Stimulated activated CD4-positive, alpha-beta T cell treated with anti-CD3 and anti-CD28 coated beads, TNF-alpha, amount 100 ng/mL, for 48 hours (primary cell): ENCODE data around the gene CRK.
"Not testable (repeated sequence)": the region's sequence is repeated elsewhere in the genome, so short reads cannot be mapped to it uniquely, and the experiment has no call there.

Experiments used
- DNase-seq, 3 donors: peaks; one replicate each; pipeline ENCODE4 v3.0.0-alpha.2; 2020; ENCODE audit warnings: low read depth in 3 of 3

The CRK gene

DNA sequence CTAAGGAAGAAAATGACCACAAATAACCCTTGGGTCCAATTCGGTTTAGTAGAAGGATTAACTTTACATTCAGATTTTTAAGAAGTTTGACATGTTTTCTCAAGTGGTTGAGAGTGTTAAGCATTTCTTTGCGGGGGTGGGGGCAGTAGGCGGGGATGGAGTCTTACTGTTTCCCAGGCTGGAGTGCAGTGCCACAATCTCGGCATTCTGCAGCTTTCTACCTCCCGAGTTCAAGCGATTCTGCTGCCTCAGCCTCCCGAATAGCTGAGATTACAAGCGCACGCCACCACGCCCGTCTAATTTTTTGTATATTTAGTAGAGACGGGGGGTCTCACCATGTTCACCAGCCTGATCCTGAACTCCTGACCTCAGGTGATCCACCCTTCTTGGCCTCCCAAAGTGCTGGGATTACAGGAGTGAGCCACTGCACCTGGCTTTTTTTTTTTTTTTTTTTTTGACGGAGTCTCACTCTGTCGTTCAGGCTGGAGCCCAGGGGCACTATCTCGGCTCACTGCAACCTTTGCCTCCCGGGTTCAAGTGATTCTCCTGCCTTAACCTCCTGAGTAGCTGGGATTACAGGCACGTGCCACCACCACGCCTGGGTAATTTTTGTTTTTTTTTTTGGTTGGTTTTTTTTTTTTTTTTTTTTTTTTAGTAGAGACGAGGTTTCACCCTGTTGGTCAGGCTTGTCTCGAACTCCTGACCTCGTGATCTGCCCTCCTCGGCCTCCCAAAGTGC, 68.4 kb downstream of the CRK start:
- DNase-seq = not testable (repeated sequence)

- DNase-seq = not testable (repeated sequence)
Observed at GRCh38 chr17:1386675-1387190, 69.3 kb downstream of the CRK start.

GRCh38 chr17:1386265-1386664, 69.8 kb downstream of the CRK start:
- no peak for DNase-seq

- no peak for DNase-seq
Observed at GRCh38 chr17:1385861-1386260, 70.2 kb downstream of the CRK start.

GRCh38 chr17:1384905-1385435, 71.1 kb downstream of the CRK start:
- DNase-seq = no peak

DNA sequence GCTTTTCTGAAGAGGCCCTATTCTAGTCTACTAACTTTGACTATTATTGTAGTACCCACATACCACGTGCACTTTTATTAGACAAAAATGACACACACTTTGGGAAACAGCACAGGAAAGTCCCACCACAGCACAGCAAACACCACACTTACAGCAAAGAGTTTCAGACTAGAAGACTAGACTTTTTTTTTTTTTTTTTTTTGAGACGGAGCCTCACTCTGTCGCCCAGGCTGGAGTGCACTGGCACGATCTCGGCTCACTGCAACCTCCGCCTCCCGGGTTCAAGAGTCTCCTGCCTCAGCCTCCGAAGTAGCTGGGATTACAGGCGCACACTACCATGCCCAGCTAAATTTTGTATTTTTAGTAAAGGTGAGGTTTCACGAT, 76.1 kb downstream of the CRK start:
- no peak for DNase-seq

DNA sequence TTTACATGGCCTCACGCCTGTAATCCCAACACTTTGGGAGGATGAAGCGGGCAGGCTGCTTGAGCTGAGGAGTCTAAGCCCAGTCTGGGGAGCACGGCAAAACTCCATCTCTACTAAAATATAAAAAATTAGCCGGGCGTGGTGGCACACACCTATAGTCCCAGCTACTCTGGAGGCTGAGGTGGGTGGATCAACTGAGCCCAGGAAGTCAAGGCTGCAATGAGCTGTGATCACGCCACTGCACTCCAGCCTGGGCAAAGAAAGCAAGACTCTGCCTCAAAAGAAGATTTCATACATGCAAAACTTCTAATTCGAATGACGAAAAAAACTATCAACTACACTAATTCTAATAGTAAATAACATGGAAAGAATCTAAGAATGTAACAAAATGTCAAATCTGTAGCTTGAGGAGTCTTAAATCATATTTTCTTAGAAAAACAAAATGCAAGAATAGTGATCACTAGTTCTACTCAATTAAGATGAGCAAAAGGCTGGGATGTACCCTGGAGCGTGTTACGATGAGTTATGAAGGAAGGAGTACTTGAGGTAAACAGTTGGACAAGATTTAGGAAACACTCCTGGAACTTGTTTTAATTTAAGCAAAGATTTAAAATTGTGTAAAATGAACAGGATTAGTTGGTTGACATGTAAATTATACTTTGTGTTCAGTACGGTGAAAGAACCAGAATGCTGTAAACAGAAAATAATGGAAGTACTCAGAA, 76.7 kb downstream of the CRK start:
- no peak for DNase-seq

GRCh38 chr17:1378476-1378860, 77.6 kb downstream of the CRK start:
- DNase-seq = not testable (repeated sequence)

DNA sequence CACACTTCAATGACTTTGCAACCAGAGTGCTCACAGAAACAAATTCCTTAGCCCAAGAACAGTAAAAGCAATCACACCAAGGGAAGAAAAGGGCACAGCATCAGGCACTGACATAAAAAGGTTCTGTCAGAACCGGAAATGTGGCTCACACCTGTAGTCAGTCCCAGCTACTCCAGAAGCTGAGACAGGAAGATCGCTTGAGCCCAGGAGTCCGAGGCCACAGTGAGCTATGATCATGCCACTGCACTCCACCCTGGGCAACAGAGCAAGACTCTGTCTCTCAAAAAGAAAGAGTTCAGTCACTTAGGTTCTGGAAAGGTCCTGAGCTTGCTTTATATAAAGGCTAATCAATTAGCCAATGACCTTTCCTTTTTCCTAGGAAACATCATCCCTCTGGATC, 78.7 kb downstream of the CRK start:
- no peak for DNase-seq

DNA sequence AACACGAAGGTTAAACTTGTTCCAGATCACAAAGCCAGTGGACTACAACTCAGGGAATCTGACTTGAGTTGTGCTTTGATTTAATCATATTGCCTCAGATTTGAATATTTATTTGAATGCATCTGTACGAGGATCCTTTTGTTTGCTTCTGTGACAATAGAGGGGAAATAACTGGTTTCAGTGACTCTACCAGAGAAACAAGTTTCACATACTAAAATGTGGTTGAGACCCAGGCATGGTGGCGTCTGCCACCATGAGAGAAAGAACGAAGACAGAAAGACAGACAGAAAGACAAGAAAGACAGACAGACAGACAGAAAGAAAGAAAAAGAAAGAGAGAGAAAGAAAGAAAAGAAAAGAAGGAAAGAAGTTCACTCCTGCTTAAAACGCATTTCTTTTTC, 80.0 kb downstream of the CRK start:
- no peak for DNase-seq

GRCh38 chr17:1375615-1376014, 80.4 kb downstream of the CRK start:
- DNase-seq = no peak

DNA sequence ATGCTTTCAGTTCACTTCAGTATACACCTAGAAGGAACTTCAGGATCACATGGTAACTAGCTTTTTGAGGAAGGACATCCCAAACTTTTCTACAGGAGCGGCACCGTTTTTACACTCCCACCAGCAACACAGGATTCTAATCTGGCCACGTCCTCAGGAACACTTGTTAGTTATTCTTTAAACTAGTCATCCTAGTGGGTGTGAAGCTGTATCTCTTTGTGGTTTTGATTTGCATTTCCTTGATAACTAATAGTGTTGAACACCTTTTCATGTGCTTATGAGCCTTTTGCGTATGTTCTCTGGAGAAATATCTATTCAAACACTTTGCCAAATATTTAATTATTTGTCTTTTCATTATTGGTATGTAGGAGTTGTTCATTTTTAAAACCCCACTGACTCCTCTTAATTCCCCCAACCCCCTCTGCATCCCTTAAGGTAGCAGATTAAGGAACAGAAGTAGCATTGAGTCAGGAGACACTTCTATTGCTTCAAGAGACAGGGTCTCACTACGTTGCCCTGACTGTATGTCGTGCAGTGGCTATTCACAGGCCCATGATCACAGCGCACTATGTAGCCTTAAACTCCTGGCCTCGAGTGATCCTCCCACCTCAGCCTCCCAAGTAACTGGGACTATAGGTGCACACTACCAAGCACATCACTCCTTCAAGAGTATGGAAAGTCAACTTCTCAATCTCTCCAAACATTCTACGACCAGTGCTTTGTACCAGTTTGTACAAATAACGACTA, 81.4 kb downstream of the CRK start:
- no peak for DNase-seq

GRCh38 chr17:1373707-1374237, 82.3 kb downstream of the CRK start:
- DNase-seq = no peak

DNA sequence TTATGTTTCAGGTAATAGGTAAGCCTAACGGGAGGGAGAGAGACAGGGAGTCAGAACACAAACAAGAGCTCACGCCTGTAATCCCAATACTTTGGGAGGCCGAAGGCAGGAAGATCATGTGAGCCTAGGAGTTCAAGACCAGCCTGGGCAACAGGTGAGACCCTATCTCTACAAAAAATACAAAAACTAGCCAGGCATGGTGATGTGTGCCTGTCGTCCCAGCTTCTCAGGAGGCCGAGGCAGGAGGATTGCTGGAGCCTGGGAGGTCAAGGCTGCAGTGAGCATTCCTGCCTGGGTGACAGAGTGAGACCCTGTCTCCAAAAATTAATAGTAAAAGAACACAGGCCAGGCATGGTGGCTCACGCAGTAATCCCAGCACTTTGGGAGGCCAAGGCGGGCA, 83.4 kb downstream of the CRK start:
- DNase-seq = no peak

GRCh38 chr17:1371893-1372590, 84.0 kb downstream of the CRK start:
- no peak for DNase-seq
